Parathyroid adenoma (tissue), 2 donors: ENCODE results near the gene SHC2.

ENCODE experiments used
- H2AFZ ChIP-seq: fragments of 300-600 bp; sonication (generic); one replicate; pipeline ENCODE4 v1.7.0; 2017; ENCODE audit warnings: antibody characterized with exemption, mild to moderate bottlenecking
- H3K27ac ChIP-seq: fragments of 300-600 bp; sonication (generic); one replicate; pipeline ENCODE4 v1.7.0; 2017
- H3K27me3 ChIP-seq: fragments of 300-600 bp; sonication (generic); one replicate; pipeline ENCODE4 v1.7.0; 2017; ENCODE audit warnings: low read length; ENCODE audit not compliant: control insufficient read depth, insufficient read depth
- H3K36me3 ChIP-seq: fragments of 300-600 bp; sonication (generic); one replicate; pipeline ENCODE4 v1.7.0; 2017; ENCODE audit warnings: low read length; ENCODE audit not compliant: control insufficient read depth, insufficient read depth
- H3K4me1 ChIP-seq: fragments of 300-600 bp; sonication (generic); one replicate; pipeline ENCODE4 v1.7.0; 2017; ENCODE audit warnings: control low read depth
- H3K4me2 ChIP-seq: fragments of 300-600 bp; sonication (generic); one replicate; pipeline ENCODE4 v1.7.0; 2017; ENCODE audit warnings: low read length
- H3K4me3 ChIP-seq: fragments of 300-600 bp; sonication (generic); one replicate; pipeline ENCODE4 v1.7.0; 2017; ENCODE audit warnings: low read depth, low read length
- H3K79me2 ChIP-seq: fragments of 300-600 bp; sonication (generic); one replicate; pipeline ENCODE4 v1.7.0; 2017; ENCODE audit warnings: control low read depth
- H3K9ac ChIP-seq: fragments of 300-600 bp; sonication (generic); one replicate; pipeline ENCODE4 v1.7.0; 2017; ENCODE audit warnings: mild to moderate bottlenecking
- H3K9me3 ChIP-seq: fragments of 300-600 bp; sonication (generic); one replicate; pipeline ENCODE4 v1.7.0; 2017; ENCODE audit warnings: low read length; ENCODE audit not compliant: control insufficient read depth
- TF ChIP-seq, protein P1 (sequence below): fragments of 300-600 bp; sonication (generic); IDR thresholded peaks from one replicate; pipeline ENCODE4 v1.7.0; 2017; ENCODE audit warnings: antibody characterized with exemption, mild to moderate bottlenecking
- donor health status: primary hyperparathyroidism.

Gene SHC2

DNA sequence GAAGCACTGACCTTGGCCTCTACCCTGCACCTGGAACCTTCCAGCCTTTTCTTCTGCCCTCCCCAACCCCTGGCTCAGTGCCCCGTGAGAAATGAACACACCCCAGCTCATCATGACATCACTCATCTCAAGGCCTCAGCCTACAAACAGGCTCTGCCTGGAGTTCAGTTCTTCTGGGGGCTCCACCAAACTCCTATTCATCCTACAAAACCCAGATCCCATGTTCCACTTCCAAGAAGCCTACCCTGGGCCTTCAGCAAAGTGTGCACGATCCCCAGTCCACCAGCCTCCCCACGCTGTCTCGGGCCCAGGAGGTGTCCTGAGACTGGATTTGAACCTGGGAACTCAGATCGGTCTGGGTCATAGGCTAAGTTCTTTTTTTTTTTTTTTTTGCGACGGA, 9.0 kb upstream of the SHC2 start:
- H3K4me2 ChIP-seq, result no peak overlapping the region
- H3K9ac ChIP-seq, result no peak overlapping the region
- no peaks in the 10 kb centered on the region for H3K36me3 ChIP-seq

DNA sequence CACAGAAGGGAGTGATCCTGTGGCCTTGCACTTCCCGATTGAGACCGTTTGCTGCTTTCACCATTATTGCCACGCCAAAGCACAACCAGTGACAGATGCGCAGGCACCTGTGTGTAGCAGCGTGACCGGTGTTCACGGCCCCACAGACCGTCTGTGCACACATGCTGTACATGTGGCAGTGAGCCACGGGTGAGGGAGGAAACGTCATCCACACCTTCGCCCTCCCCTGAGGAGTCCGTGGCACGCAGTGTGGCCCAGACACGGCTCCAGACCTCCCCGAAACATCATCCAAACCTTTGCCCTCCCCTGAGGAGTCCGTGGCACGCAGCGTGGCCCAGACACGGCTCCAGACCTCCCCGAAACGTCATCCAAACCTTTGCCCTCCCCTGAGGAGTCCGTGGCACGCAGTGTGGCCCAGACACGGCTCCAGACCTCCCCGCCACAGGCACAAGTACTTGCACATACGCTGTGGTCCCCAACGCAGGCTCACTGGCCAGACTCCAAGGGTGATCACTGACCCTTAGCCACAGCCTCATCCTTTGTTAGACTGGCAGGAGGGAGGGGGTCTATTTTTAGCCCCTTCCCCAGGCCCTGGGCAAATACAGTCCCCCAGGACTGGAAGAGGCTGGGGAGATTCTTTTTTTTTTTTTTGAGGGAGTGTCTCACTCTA, 7.9 kb upstream of the SHC2 start:
- Histone ChIP-seq H3K36me3 (no peaks in the 10 kb centered on the region), H3K9me3 (no peaks in the 10 kb centered on the region), H2AFZ (no peak overlapping the region), H3K9ac (no peak overlapping the region), H3K4me2 (no peak overlapping the region), H3K79me2 (no peaks in the 10 kb centered on the region), H3K4me3 (no peak overlapping the region), H3K27me3 (no peaks in the 10 kb centered on the region), H3K27ac (no peak overlapping the region), H3K4me1 (no peaks in the 10 kb centered on the region)
- TF ChIP-seq, protein P1, sequence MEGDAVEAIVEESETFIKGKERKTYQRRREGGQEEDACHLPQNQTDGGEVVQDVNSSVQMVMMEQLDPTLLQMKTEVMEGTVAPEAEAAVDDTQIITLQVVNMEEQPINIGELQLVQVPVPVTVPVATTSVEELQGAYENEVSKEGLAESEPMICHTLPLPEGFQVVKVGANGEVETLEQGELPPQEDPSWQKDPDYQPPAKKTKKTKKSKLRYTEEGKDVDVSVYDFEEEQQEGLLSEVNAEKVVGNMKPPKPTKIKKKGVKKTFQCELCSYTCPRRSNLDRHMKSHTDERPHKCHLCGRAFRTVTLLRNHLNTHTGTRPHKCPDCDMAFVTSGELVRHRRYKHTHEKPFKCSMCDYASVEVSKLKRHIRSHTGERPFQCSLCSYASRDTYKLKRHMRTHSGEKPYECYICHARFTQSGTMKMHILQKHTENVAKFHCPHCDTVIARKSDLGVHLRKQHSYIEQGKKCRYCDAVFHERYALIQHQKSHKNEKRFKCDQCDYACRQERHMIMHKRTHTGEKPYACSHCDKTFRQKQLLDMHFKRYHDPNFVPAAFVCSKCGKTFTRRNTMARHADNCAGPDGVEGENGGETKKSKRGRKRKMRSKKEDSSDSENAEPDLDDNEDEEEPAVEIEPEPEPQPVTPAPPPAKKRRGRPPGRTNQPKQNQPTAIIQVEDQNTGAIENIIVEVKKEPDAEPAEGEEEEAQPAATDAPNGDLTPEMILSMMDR, result no peak

More for the DNA sequence above, 9.0 kb upstream of the SHC2 start:
- Histone ChIP-seq H3K9me3 (no peaks in the 10 kb centered on the region), H3K79me2 (no peaks in the 10 kb centered on the region), H3K4me3 (no peak overlapping the region), H3K27me3 (no peaks in the 10 kb centered on the region), H2AFZ (no peak overlapping the region), H3K4me1 (no peaks in the 10 kb centered on the region), H3K27ac (no peak overlapping the region)
- TF ChIP-seq, protein P1, result no peak

DNA sequence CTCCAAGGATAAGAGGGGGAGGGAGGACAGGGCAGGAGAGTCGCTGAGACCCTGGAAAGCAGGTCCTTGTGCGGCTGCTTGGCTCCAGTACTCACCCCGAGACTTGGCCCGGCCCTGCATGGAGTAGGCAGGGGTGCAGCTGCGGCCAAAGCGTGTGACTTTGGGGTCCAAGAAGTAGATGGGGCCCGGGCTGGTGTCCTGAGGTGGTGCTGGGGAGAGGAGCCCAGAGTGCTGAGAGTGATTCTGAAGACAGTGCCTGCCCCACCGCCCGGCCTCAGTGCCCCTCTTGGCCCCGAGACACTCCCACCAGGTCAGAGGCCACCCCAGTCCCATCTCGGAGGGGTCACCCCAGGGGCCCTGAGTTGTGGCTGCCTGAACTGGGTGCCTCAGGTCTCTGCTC, 6.7 kb upstream of the SHC2 start:
- no peak overlapping the region for H3K4me2 ChIP-seq

DNA sequence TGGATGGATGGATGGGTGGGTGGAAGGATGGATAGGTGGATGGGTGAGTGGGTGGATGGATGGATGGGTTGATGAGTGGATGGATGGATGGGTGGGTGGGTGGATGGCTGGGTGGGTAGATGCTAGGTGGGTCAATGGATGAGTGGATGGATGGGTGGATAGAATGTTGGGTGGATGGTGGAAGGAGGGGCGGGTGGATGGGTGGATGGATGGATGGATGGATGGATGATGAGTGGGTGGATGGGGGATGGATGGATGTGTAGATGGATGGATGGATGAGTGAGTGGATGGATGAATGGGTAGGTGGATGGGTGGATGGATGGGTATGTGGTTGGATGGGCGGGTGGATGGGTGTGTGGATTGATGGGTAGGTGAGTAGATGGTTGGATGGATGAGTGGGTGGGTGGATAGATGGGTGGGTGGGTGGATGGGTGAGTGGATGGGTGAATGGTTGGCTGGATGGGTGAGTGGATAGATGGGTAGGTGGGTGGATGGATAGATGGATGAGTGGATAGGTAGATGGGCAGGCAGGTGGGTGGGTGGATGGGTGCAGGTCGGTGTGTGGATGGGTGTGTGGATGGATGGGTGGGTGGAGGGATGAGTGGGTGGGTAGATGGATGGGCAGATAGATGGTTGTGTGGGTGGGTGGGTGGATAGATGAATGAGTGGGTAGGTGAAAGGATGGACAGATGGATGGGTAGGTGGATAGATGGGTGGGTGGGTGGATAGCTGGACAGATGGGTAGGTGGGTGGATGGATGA, 4.4 kb upstream of the SHC2 start:
- no peak overlapping the region for H3K27ac ChIP-seq
- H3K27me3 ChIP-seq, result no peaks in the 10 kb centered on the region

More for the DNA sequence above, 6.7 kb upstream of the SHC2 start:
- Histone ChIP-seq H3K27ac (no peak overlapping the region), H3K36me3 (no peaks in the 10 kb centered on the region), H3K27me3 (no peaks in the 10 kb centered on the region), H3K9ac (no peak overlapping the region), H3K9me3 (no peaks in the 10 kb centered on the region), H3K4me3 (no peak overlapping the region), H2AFZ (no peak overlapping the region), H3K4me1 (no peaks in the 10 kb centered on the region), H3K79me2 (no peaks in the 10 kb centered on the region)
- TF ChIP-seq, protein P1, result no peak

More for the DNA sequence above, 4.4 kb upstream of the SHC2 start:
- Histone ChIP-seq H3K4me2 (no peak overlapping the region), H3K4me1 (no peaks in the 10 kb centered on the region), H3K79me2 (no peaks in the 10 kb centered on the region), H3K36me3 (no peaks in the 10 kb centered on the region), H2AFZ (no peak overlapping the region), H3K9me3 (no peaks in the 10 kb centered on the region), H3K9ac (no peak overlapping the region), H3K4me3 (no peak overlapping the region)
- TF ChIP-seq, protein P1, result no peak
